ENCODE measurements around the gene EXOC3.
"Not testable (repeated sequence)": the region's sequence is repeated elsewhere in the genome, so short reads cannot be mapped to it uniquely, and the experiment has no call there.

The EXOC3 gene

GRCh38 chr5:458547-459353, 15.8 kb downstream of the EXOC3 start:
- no peak for DNase-seq

GRCh38 chr5:459562-460272, 16.7 kb downstream of the EXOC3 start:
- no peak for DNase-seq

GRCh38 chr5:460273-460625, 17.3 kb downstream of the EXOC3 start:
- no peak for DNase-seq

- no peak for DNase-seq
These were observed 19.1 kb downstream of the EXOC3 start for GRCh38 chr5:462051-462481.

GRCh38 chr5:463301-463700, 20.3 kb downstream of the EXOC3 start:
- DNase-seq = no peak

- DNase-seq = no peak
These were observed 21.0 kb downstream of the EXOC3 start for GRCh38 chr5:463952-464351.

GRCh38 chr5:464446-464842, 21.5 kb downstream of the EXOC3 start:
- no peak for DNase-seq

GRCh38 chr5:464843-465590, 22.0 kb downstream of the EXOC3 start:
- no peak for DNase-seq

- no peak for DNase-seq
These were observed 22.8 kb downstream of the EXOC3 start for GRCh38 chr5:465591-466403.

GRCh38 chr5:466661-467310, 23.8 kb downstream of the EXOC3 start:
- no peak for DNase-seq

GRCh38 chr5:468401-468800, 25.4 kb downstream of the EXOC3 start:
- no peak for DNase-seq

- no peak for DNase-seq
These were observed 26.9 kb downstream of the EXOC3 start for GRCh38 chr5:469752-470483.

GRCh38 chr5:470961-471749, 28.2 kb downstream of the EXOC3 start:
- DNase-seq = no peak

- no peak for DNase-seq
These were observed 28.7 kb downstream of the EXOC3 start for GRCh38 chr5:471750-472058.

GRCh38 chr5:472076-472655, 29.2 kb downstream of the EXOC3 start:
- DNase-seq = peak; percentile 45

GRCh38 chr5:472656-473550, 29.9 kb downstream of the EXOC3 start:
- DNase-seq = peak; percentile 90

GRCh38 chr5:473551-474192, 30.7 kb downstream of the EXOC3 start:
- peak; percentile 34 for DNase-seq

- DNase-seq = not testable (repeated sequence)
These were observed 31.4 kb downstream of the EXOC3 start for GRCh38 chr5:474232-474839.
